Measurements from ENCODE around the gene LIN37.

DNA sequence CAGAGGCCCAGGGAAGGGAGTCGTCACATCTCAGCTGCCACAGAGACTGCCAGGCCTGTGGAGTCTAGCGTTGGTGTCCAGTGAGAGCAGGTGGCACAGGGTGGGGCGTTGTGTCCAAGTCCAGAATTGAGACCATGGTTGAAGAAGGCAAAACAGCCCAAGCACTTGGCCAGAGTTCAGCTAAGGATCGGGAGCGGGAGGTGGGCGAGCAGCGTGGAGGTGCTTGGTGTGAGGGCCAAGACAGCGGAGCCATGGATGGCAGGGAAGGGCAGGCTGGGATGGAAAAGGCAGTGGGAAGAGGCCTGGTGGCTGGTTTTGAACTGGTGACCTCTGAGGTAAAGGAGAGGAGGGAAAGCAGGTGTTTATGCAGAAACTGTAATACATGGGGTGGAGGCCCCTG, 14.1 kb upstream of the LIN37 start:
- TF ChIP-seq CTCF (IDR thresholded peaks at IDR 0.05; ENCODE audit: low read length) (no peak), EZH2 (IDR thresholded peaks at IDR 0.05; ENCODE audit: borderline replicate concordance, low read length) (no peak)
